Testis (tissue), 3 donors: Measurements from ENCODE around the gene ZNF516. TPM values are rescaled to one million over a fixed set of nuclear protein-coding genes. Genes with fewer than 3 reads are reported as not detected.

Experiments used
- DNase-seq: peaks from one replicate; pipeline ENCODE4 v3.0.0-alpha.2; 2019
- H3K27ac ChIP-seq, 2 donors: fragments of 200-600 bp; sonication (generic); one replicate each; pipeline ENCODE4 v1.5.1; 2019
- H3K27me3 ChIP-seq: fragments of 200-600 bp; sonication (generic); one replicate; pipeline ENCODE4 v1.5.1; 2019
- H3K36me3 ChIP-seq: fragments of 200-600 bp; sonication (generic); one replicate; pipeline ENCODE4 v1.5.1; 2017; ENCODE audit warnings: low read depth; ENCODE audit errors: missing control alignments
- H3K4me1 ChIP-seq: fragments of 200-600 bp; sonication (generic); one replicate; pipeline ENCODE4 v1.5.1; 2019
- H3K4me3 ChIP-seq, 2 donors: fragments of 200-600 bp; sonication (generic); one replicate each; pipeline ENCODE4 v1.5.1; 2017 to 2019
- H3K9me3 ChIP-seq: fragments of 200-600 bp; sonication (generic); one replicate; pipeline ENCODE4 v1.5.1; 2017
- POLR2A ChIP-seq: fragments of 450-650 bp; IDR thresholded peaks from one replicate; pipeline ENCODE4 v1.6.1; 2017; ENCODE audit warnings: antibody characterized with exemption, mild to moderate bottlenecking, moderate library complexity
- WGBS, 2 donors: methylation state at CpG; one replicate each; pipeline ENCODE4 v1.1.5; 2018; 5-methylcytosine and 5-hydroxymethylcytosine counted together
- intact Hi-C: fragments of 100-400 bp; cut with DNase I; formaldehyde crosslinking; loops from one replicate; pipeline ENCODE4 v1.15.1; 2023; ENCODE audit warnings: low total_unique reads
- polyA plus RNA-seq: library from polyadenylated mRNA; stranded (reverse); fragments of 350-450 nt; fragmentation: Illumina TruSeq; extraction: RNeasy Lipid Tissue Mini Kit (QIAGEN cat#74804); gene quantifications from one replicate; pipeline ENCODE4 v1.2.3, GENCODE V29; 2014; ENCODE audit warnings: low read depth, low replicate concordance; ENCODE audit not compliant: insufficient read depth
- total RNA-seq, 2 donors: library from RNA; depleted of rRNA; stranded (reverse); fragments of >200 nt; gene quantifications; one replicate each; pipeline ENCODE4 v1.2.3, GENCODE V29; 2016
- TF ChIP-seq, protein P1 (sequence below), 3 experiments: fragments of 450-650 bp in 2 of 3; fragments of 200-600 bp in 1 of 3; sonication (generic) in 1 of 3; IDR thresholded peaks; one replicate each; pipeline ENCODE4 v1.5.1; 2016 to 2019; ENCODE audit warnings: antibody characterized with exemption in 3 of 3, mild to moderate bottlenecking in 2 of 3, moderate library complexity in 1 of 3

ZNF516 gene
- total and polyA plus RNA-seq, 3 donors from 2014 or later, result 79.0 to 212 (median 189) TPM

DNA sequence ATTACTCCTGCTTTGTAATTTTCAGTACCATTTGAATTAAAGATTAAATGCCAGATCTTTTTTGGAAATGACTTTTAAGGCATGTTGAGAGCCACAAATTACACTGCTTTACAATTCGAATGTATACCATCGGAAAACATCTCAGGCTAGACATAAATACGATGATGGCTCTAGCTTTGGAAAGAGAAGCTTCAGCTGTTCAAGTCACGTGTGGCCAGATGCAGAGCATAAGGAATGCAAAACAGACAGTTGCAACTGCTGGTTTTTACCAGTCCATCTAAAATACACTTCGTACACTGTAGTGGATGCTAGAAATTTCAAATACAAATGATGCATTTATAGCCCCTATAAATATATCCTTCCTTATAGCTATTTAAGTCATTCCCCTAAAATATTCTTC, 8.0 kb downstream of the ZNF516 start:
- H3K4me3 ChIP-seq, result no peak overlapping the region
- H3K36me3 ChIP-seq, result no peaks in the 10 kb centered on the region
- no peaks in the 10 kb centered on the region for H3K27me3 ChIP-seq
- peak overlapping the region; percentile 10 to 41 for H3K27ac ChIP-seq
- no peak for TF ChIP-seq POLR2A
- TF ChIP-seq, protein P1, sequence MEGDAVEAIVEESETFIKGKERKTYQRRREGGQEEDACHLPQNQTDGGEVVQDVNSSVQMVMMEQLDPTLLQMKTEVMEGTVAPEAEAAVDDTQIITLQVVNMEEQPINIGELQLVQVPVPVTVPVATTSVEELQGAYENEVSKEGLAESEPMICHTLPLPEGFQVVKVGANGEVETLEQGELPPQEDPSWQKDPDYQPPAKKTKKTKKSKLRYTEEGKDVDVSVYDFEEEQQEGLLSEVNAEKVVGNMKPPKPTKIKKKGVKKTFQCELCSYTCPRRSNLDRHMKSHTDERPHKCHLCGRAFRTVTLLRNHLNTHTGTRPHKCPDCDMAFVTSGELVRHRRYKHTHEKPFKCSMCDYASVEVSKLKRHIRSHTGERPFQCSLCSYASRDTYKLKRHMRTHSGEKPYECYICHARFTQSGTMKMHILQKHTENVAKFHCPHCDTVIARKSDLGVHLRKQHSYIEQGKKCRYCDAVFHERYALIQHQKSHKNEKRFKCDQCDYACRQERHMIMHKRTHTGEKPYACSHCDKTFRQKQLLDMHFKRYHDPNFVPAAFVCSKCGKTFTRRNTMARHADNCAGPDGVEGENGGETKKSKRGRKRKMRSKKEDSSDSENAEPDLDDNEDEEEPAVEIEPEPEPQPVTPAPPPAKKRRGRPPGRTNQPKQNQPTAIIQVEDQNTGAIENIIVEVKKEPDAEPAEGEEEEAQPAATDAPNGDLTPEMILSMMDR (IDR thresholded peaks at IDR 0.05), result no peak
- H3K9me3 ChIP-seq, result no peaks in the 10 kb centered on the region
- no peak for DNase-seq
- intact Hi-C loops, result no loop called here
- peaks cover 22% of the 10 kb centered on the region for H3K4me1 ChIP-seq
- 52 to 60% methylated on average over 5 of the region's 5 CpGs for WGBS, 2 donors

DNA sequence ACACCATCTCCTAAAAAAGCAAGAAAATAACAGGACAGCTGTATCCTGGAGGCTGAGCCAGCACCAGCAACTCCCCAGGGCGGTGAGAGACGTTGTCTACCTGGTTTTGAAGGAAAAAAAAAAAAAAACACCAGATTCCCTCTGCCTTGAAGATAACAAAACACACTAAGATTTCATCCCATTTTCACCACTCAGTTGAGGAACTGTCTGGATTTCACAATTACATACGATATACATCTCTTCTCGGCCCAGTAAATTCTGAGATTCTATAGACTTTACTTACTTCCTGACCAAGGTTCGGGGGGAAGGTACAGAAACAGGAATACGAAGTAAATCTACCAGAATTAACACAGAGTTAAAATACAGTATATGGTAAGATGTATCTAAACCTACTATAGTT, 8.5 kb downstream of the ZNF516 start:
- intact Hi-C loops, result no loop called here
- Histone ChIP-seq H3K9me3 (no peaks in the 10 kb centered on the region), H3K4me3 (no peak overlapping the region), H3K36me3 (no peaks in the 10 kb centered on the region), H3K27ac (peak overlapping the region in 1 of 2 donors; percentile 41), H3K27me3 (no peaks in the 10 kb centered on the region), H3K4me1 (peaks cover 22% of the 10 kb centered on the region)
- TF ChIP-seq, protein P1 (IDR thresholded peaks at IDR 0.05), result no peak
- no peak for TF ChIP-seq POLR2A
- 58 to 69% methylated on average over 6 of the region's 6 CpGs for WGBS, 2 donors
- DNase-seq, result no peak

DNA sequence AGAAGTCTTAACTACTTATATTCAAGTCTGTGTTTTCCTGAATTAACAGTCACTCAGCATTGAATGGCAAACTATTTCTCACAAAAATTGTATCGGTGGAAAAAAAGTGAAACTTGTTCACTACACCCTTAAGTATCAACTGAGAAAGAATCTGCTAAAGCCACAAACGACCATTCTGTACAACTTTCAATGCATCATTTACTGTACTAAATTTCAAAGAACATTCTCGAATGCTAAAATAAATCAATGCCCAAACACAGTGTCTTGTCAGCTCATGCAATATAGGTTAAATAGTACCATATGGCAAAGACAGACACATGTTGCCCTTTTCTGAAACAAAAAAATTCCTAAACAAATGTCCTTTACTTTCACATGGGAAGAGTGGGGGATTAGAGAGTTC, 9.0 kb downstream of the ZNF516 start:
- Histone ChIP-seq H3K36me3 (no peaks in the 10 kb centered on the region), H3K9me3 (no peaks in the 10 kb centered on the region), H3K4me1 (peaks cover 22% of the 10 kb centered on the region), H3K27ac (no peak overlapping the region), H3K4me3 (no peak overlapping the region), H3K27me3 (no peaks in the 10 kb centered on the region)
- intact Hi-C loops, result no loop called here
- no peak for TF ChIP-seq POLR2A
- TF ChIP-seq, protein P1 (IDR thresholded peaks at IDR 0.05), result no peak
- 54 to 61% methylated on average over 3 of the region's 3 CpGs for WGBS, 2 donors
- DNase-seq, result no peak

DNA sequence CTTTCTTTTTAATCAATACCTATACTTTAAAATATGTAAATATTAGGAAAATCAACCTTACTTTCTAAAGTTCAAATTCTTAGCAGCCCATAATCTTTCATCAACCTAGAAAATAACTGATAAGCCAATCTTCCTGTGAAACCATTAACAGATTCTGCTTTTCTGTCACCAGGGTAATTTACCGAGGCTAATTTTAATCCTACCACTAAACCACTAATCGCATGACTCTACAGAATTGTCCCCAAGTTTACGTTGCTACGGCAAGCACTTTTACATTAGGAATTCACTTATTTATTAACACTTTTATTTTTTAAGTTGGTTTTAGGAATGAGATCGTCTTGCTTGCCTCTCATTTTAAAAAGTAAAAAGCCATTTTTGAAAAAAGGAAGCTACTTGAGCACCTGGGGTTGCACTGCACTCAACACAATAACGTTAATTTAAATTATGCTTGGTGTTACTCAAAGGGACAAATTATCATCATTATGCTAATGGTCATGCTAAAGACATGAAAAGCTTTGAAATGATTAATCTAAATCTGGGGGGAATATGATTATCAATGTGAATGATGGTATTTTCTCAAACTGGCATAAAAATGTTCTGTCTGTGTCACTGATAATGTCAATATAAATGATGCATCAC, 10.2 kb downstream of the ZNF516 start:
- intact Hi-C loops, result no loop called here
- no peak for TF ChIP-seq POLR2A
- TF ChIP-seq, protein P1 (IDR thresholded peaks at IDR 0.05), result no peak

DNA sequence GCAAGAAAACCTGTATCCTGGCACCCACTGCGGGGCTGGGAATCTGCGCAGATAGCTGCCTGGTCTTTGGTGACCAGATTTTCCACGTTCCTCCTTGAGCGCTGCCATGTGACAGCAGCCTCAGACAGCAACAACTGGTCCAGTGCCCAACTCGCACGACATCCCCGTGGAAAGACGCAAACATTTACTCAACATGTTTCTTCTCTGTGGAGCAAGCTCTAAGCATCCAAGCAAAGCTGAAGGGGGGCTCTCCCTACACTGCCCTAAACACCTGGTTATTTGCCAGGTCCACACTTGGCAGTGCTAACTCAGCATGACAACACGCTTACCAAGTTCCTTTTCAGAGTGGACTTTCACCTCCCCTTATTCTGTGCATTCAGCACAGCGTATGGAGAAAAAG, 11.3 kb downstream of the ZNF516 start:
- DNase-seq, result no peak
- 74 to 86% methylated on average over 10 of the region's 10 CpGs for WGBS, 2 donors
- Histone ChIP-seq H3K9me3 (no peaks in the 10 kb centered on the region), H3K36me3 (no peaks in the 10 kb centered on the region), H3K27ac (no peak overlapping the region), H3K27me3 (no peaks in the 10 kb centered on the region), H3K4me1 (peaks cover 22% of the 10 kb centered on the region), H3K4me3 (no peak overlapping the region)
- TF ChIP-seq POLR2A, result no peak
- TF ChIP-seq, protein P1 (IDR thresholded peaks at IDR 0.05), result no peak
- intact Hi-C loops, result no loop called here

More for the DNA sequence above, 10.2 kb downstream of the ZNF516 start:
- H3K36me3 ChIP-seq, result no peaks in the 10 kb centered on the region
- WGBS, 2 donors, result 80 to 88% methylated on average over 6 of the region's 6 CpGs
- H3K27me3 ChIP-seq, result no peaks in the 10 kb centered on the region
- DNase-seq, result no peak
- peaks cover 21% of the 10 kb centered on the region for H3K4me1 ChIP-seq
- no peaks in the 10 kb centered on the region for H3K9me3 ChIP-seq
- H3K4me3 ChIP-seq, result no peak overlapping the region
- H3K27ac ChIP-seq, result no peak overlapping the region
